Osteocyte (in vitro differentiated cells): Measurements from ENCODE around the gene CYP24A1. TPM values are rescaled to one million over a fixed set of nuclear protein-coding genes. Genes with fewer than 3 reads are reported as not detected.

Source experiments
- DNase-seq: peaks from one replicate; pipeline ENCODE4 v3.0.0; 2021; ENCODE audit warnings: mixed read lengths; ENCODE audit not compliant: unreplicated experiment; ENCODE audit errors: extremely low spot score
- H3K27ac Mint-ChIP-seq: one replicate; pipeline ENCODE4 v1.8.0; 2021; ENCODE audit warnings: mild to moderate bottlenecking, mixed read lengths; ENCODE audit not compliant: unreplicated experiment
- H3K27me3 Mint-ChIP-seq: one replicate; pipeline ENCODE4 v1.8.0; 2021; ENCODE audit warnings: mixed read lengths; ENCODE audit not compliant: unreplicated experiment
- H3K36me3 Mint-ChIP-seq: one replicate; pipeline ENCODE4 v1.8.0; 2021; ENCODE audit warnings: mixed read lengths; ENCODE audit not compliant: unreplicated experiment
- H3K4me1 Mint-ChIP-seq: one replicate; pipeline ENCODE4 v1.8.0; 2021; ENCODE audit warnings: mixed read lengths; ENCODE audit not compliant: unreplicated experiment
- H3K4me3 Mint-ChIP-seq: one replicate; pipeline ENCODE4 v1.8.0; 2021; ENCODE audit warnings: mild to moderate bottlenecking, moderate library complexity, mixed read lengths; ENCODE audit not compliant: unreplicated experiment
- H3K9me3 Mint-ChIP-seq: one replicate; pipeline ENCODE4 v1.8.0; 2021; ENCODE audit warnings: mixed read lengths; ENCODE audit not compliant: unreplicated experiment
- total RNA-seq: library from RNA; stranded (reverse); gene quantifications from 2 replicates; pipeline ENCODE4 v1.2.1, GENCODE V29; 2021
- TF ChIP-seq, protein P1 (sequence below): fragments of 200-600 bp; sonication (generic); IDR thresholded peaks from 2 replicates; pipeline ENCODE4 v1.5.0; 2021; ENCODE audit warnings: antibody characterized with exemption, mild to moderate bottlenecking, moderate library complexity

Gene CYP24A1
- total RNA-seq, 1 donor from 2014 or later, result not detected

DNA sequence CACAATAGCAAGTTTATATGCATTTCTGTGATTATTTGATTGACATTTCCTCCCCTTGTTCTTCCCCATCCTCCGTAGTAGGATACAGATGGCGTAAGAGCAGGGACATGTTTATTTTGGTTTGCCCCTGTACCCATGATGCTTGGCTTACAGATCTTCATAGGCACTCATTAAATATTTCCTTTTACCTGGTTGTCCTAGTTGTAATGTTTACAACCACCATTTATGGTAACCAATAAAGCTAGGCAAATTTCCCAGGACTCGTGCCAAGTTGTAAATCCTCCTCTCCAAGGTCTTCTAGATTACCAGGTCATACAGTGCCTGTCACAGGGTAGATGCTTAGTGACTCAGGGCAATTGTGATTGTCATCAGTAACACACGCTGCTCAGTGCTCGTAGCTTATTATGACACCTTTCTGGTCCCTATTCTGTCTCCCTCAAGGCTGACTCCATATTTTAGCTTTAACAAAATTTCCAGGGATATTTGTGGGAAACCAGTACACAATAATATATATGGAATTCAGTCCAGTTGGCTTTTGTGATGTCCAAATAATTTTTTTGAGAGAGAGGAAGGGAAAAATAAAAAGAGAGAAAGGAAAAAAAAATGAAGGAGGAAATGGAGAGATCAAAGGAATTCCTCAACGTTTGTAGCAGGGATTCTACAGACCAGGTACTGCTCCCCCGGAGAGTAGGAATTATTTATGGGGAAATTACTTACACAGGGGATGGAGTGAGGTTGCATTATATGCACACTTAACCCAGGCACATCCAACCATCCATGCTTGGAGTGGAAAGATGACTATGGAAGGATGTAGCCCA lies 24.6 kb downstream of the CYP24A1 start:
- Mint-ChIP-seq H3K4me1 (no peaks in the 10 kb centered on the region), H3K9me3 (no peaks in the 10 kb centered on the region), H3K27me3 (peaks cover 13% of the 10 kb centered on the region), H3K36me3 (no peaks in the 10 kb centered on the region), H3K4me3 (no peak overlapping the region), H3K27ac (no peak overlapping the region)
- TF ChIP-seq, protein P1, sequence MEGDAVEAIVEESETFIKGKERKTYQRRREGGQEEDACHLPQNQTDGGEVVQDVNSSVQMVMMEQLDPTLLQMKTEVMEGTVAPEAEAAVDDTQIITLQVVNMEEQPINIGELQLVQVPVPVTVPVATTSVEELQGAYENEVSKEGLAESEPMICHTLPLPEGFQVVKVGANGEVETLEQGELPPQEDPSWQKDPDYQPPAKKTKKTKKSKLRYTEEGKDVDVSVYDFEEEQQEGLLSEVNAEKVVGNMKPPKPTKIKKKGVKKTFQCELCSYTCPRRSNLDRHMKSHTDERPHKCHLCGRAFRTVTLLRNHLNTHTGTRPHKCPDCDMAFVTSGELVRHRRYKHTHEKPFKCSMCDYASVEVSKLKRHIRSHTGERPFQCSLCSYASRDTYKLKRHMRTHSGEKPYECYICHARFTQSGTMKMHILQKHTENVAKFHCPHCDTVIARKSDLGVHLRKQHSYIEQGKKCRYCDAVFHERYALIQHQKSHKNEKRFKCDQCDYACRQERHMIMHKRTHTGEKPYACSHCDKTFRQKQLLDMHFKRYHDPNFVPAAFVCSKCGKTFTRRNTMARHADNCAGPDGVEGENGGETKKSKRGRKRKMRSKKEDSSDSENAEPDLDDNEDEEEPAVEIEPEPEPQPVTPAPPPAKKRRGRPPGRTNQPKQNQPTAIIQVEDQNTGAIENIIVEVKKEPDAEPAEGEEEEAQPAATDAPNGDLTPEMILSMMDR, result no peak
- no peak for DNase-seq

DNA sequence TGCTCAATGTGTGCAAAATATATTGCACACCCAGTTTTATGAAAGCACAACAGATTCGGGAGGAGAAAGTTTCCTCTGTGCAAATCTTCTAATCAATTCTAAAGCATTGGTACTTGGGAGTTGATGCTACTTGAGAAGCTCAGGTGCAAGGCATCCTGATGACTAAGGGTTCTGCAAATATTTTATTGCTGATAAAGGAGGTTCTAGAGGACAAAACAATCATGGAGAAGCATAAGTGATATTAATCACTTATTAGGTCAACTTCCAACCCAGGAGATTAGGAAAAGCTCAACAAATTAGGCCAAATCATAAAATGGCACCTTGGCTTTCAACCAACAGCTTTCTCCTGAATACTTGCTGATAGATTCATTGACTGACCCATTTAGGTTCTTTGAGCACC lies 27.1 kb downstream of the CYP24A1 start:
- Mint-ChIP-seq H3K4me1 (no peaks in the 10 kb centered on the region), H3K27me3 (peaks cover 7% of the 10 kb centered on the region), H3K36me3 (no peaks in the 10 kb centered on the region), H3K9me3 (no peaks in the 10 kb centered on the region), H3K27ac (no peak overlapping the region), H3K4me3 (no peak overlapping the region)
- TF ChIP-seq, protein P1, result no peak
- no peak for DNase-seq

DNA sequence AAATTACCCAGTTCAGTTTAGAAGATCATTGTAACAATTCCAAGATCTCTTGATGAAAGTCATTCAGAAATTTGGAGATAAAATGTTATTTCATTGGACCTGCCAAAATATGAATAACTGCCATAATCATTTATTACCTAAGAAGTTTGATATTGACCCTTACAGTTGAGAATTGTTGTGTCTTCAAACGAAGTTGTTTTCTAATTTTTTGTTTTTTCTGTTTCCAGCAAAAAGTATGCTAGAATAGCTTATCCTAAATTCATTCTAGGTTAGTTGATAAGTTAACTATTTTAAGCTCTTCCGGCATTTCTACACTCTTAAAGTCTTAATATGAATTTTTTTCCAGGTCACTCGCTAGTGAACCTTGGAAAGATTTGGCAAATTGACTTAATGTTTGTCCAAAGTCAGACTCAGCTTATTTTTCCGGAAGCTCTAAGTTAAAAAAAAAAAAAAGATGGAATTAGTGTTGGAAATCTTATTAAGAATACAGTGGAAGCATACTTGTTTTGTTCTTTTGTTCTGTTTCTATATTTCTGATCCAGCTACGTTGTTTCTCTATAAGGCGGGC lies 28.9 kb downstream of the CYP24A1 start:
- TF ChIP-seq, protein P1, result no peak
- no peaks in the 10 kb centered on the region for H3K36me3 Mint-ChIP-seq
- no peak overlapping the region for H3K27ac Mint-ChIP-seq
- H3K4me1 Mint-ChIP-seq, result no peaks in the 10 kb centered on the region
- no peaks in the 10 kb centered on the region for H3K9me3 Mint-ChIP-seq
- DNase-seq, result no peak
- H3K4me3 Mint-ChIP-seq, result no peak overlapping the region
- peaks cover 5% of the 10 kb centered on the region for H3K27me3 Mint-ChIP-seq

DNA sequence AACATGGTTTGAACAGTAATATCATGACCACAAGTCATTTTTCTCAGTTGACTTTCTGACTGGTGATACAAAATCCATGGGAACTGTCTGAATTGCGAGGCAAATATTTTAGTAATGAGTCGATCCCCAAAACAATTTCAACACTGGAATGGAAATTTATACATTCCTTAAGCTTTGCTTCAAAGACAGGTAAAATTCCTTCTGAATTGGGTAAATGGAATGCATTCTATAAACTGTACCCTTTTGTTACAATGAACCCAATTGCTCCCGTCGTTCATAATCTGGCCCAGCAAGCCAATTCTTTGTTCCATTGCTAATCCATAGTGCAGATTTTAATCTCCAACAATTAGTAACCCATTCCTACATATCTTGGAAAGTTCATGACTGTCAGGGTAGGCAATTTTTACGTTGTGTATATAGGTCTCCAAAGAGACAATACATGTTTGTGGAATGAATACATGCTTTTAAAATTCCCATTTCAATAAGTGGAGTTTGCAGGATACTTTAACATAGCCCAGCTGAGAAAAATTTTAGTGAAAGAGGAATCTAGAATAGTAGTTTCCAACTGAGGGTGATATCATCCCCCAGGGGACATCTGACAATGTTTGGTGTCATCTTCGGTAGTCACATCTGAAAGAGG lies 32.7 kb downstream of the CYP24A1 start:
- H3K27ac Mint-ChIP-seq, result no peak overlapping the region
- no peak for DNase-seq

More for the DNA sequence above, 32.7 kb downstream of the CYP24A1 start:
- Mint-ChIP-seq H3K4me1 (no peaks in the 10 kb centered on the region), H3K27me3 (no peaks in the 10 kb centered on the region), H3K9me3 (no peaks in the 10 kb centered on the region), H3K4me3 (no peak overlapping the region), H3K36me3 (no peaks in the 10 kb centered on the region)
- TF ChIP-seq, protein P1, result no peak
